ENCODE results near the gene PSMD3.

- TF ChIP-seq CTCF (IDR thresholded peaks at IDR 0.05) = no peak
- TF ChIP-seq POLR2A (IDR thresholded peaks at IDR 0.05) = no peak
Measured at GRCh38 chr17:39979016-39979670, 1.5 kb upstream of the PSMD3 start.

Measured in esophagus squamous epithelium (tissue), 4 donors.